NCI-H1048 (cell line): ENCODE results near the gene RBMX.
"Not testable (repeated sequence)": the region's sequence is repeated elsewhere in the genome, so short reads cannot be mapped to it uniquely, and the experiment has no call there.

Experiments used
- DNase-seq: peaks from one replicate; lab custom pipeline; 2025; lab: John Stamatoyannopoulos, UW

Gene RBMX

GRCh38 chrX:136880452-136881013 lies at the start of gene RBMX:
Gene RBMX, minus strand, starts transcription at chrX:136880725. Its CDS starts 1,298 bp downstream, at chrX:136879427.
- peak; percentile 43 for DNase-seq

- not testable (repeated sequence) for DNase-seq
Measured at GRCh38 chrX:136921438-136921837, 40.9 kb upstream of the RBMX start.

DNA sequence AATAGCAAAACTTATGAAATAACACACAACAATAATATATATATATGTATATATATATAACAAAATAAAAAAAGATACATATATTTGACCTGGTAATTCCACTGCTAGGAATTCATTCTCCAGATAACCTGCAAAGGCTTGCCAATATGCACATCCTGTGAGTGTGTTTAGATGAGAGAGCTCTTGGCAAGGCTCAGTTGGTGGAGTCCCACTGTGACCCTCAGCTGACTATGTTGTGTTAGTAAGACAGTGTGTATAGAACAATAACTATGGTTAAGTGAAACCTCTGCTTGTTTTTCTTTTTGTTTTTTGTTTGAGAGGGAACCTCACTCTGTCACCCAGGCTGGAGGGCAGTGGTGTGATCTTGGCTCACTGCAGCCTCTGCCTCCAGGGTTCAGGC lies 39.5 kb upstream of the RBMX start:
- no peak for DNase-seq

DNA sequence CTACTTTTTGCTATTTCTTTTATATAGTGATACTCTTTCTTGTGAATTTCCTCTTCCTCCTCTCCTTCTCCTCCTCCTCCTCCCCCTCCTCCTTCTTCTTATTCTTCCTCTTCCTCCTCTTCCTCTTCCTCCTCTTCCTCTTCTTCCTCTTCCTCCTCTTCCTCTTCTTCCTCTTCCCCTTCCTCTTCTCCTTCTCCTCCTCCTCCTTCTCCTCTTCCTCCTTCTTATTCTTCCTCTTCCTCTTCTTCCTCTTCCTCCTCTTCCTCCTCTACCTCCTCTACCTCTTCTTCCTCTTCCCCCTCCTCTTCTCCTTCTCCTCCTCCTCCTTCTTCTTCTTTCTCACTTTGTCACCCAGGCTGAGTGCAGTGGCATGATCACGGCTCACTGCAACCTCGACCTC lies 36.3 kb upstream of the RBMX start:
- no peak for DNase-seq

- not testable (repeated sequence) for DNase-seq
Measured at GRCh38 chrX:136911661-136912060, 31.1 kb upstream of the RBMX start.

DNA sequence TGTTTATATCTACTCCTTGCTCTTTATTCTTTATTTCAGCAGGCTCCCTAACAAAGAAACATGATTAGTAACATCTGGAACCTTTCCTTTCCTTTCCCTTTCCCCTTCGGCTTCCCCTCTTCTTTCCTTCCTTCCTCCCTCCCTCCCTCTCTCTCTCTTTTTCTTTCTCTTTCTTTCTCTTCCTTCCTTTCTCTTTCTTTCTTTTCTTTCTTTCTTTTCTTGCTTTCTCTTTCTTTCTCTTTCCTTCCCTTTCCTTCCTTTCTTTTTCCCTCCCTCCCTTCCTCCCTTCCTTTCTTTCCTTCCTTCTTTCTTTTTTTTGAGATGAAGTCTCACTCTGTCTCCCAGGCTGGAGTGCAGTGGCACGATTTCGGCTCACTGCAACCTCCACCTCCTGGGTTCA lies 30.7 kb upstream of the RBMX start:
- no peak for DNase-seq

- no peak for DNase-seq
Measured at GRCh38 chrX:136910565-136911035, 30.1 kb upstream of the RBMX start.

DNA sequence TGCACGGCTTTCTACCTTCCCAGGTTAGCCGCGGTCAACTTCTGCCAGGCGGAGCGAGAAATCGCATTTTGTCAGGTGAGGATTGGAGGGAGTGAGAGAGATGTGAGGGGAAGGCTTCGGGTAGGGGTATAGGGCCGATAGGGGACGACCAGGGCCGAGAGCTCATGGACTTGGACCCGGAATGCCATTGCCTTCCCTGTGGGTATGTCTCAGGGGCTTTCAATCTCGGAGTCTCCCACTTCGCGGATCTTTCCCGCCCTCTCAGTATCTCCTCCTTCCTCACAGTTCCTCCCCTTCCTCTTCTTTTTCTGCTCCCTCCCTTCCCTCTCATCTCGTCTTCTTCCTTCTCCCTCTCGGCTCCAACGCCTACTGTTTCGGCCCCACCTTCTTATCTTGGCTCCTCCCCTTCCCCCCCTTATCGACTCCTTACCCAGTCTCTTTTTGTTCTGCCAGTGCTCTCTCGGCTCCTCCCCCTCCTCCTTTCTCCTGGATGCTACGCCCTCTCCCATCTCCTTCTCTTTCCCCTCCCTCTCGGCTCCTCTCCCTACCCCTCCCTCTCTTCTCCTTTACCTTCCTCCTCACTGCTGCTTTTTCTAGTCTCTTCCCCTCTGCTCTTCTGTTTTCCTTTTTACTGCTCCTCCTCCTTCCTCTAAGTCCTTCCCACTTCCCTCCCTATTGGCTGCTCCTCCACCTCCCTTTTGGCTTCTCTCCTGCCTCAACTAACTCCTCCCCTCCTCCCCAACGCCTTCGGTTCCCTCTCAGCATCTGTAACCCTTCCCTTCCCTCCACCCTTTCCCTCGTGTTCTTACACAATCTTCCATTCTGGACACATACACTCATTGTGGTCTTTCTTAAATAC lies 29.4 kb upstream of the RBMX start:
- peak; percentile 15 for DNase-seq

GRCh38 chrX:136909119-136909705 lies 28.7 kb upstream of the RBMX start:
- DNase-seq: no peak

- DNase-seq: no peak
Measured at GRCh38 chrX:136907621-136908020, 27.1 kb upstream of the RBMX start.

- no peak for DNase-seq
Measured at GRCh38 chrX:136906921-136907510, 26.5 kb upstream of the RBMX start.

DNA sequence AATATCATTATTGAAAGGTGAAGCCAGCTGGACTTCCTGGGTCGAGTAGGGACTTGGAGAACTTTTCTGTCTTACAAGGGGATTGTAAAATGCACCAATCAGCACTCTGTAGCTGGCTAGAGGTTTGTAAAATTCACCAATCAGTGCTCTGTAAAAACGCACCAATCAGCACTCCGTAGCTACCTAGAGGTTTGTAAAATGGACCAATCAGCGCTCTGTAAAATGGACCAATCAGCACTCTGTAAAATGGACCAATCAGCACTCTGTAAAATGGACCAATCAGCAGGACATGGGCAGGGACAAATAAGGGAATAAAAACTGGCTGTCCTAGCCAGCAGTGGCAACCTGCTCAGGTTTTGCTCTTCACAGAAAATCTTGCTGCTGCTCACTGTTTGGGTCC lies 23.5 kb upstream of the RBMX start:
- DNase-seq: not testable (repeated sequence)

- DNase-seq: not testable (repeated sequence)
Measured at GRCh38 chrX:136900071-136900470, 19.5 kb upstream of the RBMX start.

DNA sequence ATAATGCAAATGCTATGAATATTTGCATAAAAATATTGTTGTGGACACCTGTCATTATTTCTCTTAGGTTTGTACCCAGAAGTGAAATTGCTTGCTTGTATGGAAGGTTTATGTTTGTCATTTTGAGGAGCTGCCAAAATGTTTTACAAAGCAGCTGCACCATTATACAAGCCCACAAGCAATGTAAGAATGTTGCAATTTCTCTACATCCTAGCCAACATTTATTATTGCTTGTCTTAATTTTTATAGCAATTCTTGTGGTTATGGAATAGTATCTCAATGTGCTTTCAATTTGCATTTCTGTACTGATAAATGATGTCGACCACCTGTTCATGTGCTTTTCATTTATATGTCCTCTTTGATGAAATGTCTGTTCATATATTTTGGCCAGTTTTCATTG lies 18.7 kb upstream of the RBMX start:
- no peak for DNase-seq

DNA sequence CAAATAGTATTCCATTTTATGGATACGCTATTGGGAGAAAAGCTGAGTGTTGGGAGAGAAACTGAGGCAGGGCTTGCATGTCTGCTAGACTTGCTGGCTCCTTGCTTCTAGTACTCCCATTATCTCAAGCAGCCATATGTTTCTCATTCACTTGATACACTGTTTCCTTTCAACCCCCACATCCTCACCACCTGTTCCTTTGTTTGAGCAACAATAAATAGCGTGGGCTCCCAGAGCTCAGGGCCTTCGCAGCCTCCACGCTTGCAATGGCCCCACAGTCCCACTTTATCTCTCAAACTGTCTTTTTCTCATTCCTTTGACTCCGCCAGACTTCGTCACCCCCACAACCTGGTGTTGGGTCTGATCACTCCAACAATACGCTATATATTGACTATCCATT lies 18.2 kb upstream of the RBMX start:
- not testable (repeated sequence) for DNase-seq

GRCh38 chrX:136896121-136896914 lies 15.8 kb upstream of the RBMX start:
- DNase-seq: no peak

DNA sequence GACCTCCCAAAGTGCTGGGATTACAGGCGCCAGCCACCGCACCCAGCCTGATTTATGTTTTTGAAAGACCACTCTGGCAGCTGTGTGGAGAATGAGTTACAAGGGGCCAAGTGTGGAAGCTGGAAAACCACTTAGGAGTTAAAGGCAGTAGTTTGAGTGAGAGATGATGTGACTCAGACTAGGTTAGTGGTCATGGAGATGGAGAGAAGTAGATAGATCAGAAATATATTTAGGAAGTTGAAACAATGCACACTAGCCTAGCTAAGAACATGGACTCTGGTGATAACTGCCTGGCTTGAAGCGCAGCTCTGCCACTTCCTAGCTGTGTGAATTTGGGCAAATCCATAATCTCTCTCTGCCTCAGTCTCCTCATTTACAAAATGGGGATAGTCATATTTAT lies 11.9 kb upstream of the RBMX start:
- no peak for DNase-seq

DNA sequence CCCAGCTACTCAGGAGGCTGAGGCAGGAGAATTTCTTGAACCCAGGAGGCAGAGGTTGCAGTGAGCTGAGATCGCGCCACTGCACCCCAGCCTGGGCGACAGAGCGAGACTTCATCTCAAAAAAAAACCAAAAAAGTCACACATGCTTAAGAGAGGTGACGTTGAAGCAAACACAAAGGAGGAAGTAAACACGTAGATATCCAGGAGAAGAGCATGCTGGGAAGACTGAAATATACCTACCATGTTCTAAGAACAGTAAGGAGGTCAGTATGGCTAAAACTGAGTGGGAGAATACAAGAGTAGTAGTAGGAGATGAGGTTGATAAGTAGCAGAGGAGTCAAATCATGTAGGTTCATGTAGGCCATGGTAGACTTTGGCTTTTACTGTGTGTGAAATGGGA lies 10.1 kb upstream of the RBMX start:
- not testable (repeated sequence) for DNase-seq

DNA sequence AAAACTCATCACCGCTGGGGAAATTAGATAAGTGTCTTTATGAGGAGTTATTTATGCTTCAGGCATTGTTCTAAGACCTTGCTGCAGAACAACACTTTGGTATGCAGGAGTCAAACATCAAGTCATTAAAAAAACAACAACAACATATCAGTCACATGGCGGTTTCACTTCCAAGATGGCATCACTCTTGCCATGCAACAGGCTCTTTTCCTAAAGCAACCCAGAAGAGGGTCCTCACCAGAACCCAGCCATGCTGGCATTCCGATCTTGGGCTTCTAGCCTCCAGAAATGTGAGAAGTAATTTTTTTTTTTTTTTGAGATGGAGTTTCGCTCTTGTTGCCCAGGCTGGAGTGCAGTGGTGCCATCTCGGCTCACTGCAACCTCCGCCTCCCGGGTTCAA lies 8.7 kb upstream of the RBMX start:
- DNase-seq: no peak

DNA sequence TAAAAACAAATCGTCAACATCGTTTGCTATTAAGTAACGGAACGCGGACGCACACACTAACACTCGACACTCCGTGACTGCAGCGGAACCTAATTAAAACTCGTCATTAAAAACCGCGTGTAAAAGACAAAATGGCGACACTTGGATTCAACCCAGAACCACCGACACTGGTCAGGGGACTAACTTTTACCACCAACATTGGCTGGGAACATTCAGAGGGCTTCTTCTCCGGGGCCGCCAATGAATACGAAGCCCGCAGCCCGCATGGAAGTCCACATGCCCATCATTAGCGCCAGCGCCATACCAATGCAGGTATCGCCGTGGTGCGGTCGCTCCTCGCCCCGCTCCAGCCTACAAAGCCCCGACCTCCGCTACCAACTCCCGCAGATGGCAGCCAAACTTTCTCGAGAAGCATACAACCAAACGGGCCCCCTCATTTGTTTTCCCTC lies 498 bp downstream of the RBMX start:
- DNase-seq: no peak

DNA sequence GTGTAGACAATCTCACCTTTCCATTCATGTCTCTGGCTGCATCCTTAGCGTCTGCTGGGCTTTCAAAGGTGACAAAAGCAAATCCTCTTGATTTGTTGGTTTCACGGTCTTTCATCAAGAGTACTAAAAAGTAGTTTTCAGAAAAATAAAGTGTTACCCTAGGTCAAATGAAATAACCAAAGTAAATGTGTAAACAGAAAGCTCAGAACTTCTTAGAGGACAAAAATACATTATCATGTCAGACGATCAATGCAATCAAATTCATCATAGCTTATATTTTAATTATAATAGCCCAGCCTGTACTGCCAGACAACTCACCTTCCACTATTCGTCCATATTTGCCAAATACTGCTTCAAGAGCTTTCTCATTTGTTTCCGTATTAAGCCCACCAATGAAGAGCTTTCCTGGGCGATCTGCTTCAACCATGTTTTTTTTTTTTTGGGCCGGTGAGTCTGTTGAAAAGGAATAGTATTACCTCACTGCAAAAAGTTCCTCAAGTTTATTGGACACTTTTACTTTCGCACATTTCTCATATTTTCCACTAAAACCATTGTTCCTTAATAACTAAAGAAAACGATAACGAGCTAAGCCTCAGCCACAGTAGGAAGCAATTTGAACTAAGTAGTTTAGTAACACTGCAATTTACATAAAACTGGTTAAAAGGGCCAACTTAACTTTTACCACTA lies 1.4 kb downstream of the RBMX start:
- DNase-seq: no peak
